NCI-H524 treated with DMSO at 0.1 percent for 48 hours (cell line): ENCODE measurements around the gene USP35.
"Not testable (repeated sequence)": the region's sequence is repeated elsewhere in the genome, so short reads cannot be mapped to it uniquely, and the experiment has no call there.

ENCODE experiments used
- DNase-seq: peaks from one replicate; lab custom pipeline; 2025; lab: John Stamatoyannopoulos, UW

USP35 gene

DNA sequence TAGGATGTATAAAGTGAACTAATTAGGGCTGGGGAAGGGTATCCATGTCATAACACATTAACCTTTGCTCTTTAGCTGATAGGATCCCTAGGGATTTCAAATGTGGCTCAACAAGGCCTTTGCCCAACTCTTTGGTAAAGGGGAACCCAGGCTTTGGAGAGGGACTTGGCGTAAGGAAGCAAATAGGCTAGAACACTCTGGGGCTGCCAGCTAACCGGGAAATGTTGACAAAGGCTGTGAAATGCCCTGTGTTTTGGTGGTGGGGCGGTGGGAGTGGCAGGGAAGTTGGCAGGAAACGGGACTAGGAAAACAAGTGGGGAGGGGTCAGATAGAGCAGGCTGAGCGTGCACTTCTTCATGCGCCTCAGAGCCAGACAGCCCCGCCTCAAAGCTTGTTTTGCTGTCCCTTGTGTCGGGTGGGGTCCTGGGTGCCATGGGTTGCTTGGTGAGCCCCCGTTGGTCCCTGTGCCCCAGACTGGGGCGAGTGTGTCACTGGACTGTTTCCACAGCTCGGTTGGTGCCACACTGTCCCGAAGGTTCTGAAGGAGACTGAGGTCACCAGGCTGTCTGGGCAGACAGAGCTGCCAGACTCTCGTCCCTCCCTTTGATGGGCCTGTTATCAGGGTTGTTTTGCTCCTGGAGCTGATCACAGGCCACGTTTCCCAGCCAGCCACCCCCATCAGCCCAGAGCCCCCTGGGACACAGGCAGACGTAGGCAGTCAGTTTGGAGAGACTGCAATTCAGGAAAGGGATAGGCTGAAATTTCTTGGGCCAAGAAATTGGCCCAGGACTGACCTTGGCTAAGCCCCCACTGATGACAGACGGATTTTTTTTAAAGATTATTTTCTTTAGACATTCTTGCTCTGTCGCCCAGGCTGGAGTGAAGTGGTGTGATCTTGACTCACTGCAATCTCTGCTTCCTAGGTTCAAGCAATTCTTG is 19.9 kb upstream of the USP35 start:
- DNase-seq: no peak

DNA sequence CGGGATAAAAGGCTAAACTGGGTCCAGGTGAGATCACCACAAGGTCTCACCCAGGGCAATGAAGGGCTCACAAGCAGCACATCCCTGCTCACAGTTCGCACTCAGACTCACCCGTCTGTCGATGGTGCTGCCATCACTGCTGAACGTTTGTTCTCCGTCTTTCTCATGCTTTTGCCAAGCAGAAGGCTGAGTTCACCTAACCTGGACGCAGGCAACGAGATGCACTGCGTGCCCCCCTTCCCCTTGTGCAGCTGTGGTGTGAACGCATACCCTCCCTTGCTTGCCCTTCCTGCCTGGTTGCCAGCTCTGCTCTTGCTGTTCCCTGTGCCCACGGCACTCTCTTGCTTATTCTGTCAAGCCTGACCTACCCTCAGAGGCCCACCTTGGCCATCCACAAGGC is 18.3 kb upstream of the USP35 start:
- DNase-seq: no peak

DNA sequence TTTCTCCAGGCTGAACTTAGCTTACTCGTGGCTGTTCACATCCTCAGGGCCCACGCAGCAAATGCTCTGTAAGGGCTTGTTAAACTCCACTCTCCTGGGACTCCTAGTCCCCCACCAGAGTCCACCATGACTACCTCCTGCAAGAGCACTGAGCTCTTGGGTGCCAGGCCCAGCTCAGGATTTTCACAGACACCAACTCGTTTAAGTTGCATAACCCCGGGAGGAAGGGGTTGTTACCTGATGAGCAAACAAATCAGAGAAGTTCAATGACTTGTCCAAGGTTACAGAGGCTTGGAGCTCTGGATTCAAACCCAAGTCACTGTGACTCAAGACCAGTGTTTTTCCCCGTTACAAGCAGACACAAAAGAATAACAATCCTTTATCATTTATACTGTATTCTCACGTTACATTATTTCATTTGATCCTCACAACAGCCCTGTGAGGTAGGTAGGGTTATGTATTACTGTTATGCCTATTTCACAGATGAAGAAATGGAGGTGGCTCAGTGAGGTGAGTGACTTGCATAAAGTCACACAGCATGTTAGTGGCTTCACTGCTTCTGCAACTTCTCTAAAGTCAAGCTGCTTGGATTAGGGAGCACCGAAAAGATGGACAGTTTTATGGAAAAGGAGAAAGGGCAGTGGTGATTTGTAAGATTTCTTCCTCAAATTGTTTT is 17.7 kb upstream of the USP35 start:
- DNase-seq: no peak

DNA sequence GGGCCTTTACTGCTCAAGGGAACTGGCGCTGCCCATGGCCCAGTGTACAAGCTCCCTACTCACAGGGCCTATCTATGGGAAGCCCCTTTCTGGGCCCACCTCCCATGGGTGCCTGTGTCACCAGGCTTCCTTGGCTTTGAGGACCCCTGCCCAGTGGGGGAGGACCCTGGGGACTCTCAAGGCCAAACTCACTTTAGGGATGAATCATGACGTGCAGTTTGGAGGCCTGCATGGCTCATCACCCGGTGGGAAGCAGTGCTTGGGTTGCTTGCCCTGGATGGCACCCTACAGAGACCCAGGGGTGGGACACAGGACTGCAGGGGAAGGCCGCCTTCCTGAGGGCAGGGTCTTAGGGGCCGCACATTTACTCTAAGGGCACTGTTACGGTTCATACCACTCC is 16.8 kb upstream of the USP35 start:
- DNase-seq: no peak

DNA sequence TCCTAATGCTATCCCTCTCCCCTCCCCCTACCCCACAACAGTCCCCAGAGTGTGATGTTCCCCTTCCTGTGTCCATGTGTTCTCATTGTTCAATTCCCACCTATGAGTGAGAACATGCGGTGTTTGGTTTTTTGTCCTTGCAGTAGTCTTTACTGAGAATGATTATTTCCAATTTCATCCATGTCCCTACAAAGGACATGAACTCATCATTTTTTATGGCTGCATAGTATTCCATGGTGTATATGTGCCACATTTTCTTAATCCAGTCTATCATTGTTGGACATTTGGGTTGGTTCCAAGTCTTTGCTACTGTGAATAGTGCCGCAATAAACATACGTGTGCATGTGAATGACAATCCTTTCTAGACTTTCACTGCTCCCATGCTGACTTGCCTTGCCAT is 12.9 kb upstream of the USP35 start:
- DNase-seq: not testable (repeated sequence)

DNA sequence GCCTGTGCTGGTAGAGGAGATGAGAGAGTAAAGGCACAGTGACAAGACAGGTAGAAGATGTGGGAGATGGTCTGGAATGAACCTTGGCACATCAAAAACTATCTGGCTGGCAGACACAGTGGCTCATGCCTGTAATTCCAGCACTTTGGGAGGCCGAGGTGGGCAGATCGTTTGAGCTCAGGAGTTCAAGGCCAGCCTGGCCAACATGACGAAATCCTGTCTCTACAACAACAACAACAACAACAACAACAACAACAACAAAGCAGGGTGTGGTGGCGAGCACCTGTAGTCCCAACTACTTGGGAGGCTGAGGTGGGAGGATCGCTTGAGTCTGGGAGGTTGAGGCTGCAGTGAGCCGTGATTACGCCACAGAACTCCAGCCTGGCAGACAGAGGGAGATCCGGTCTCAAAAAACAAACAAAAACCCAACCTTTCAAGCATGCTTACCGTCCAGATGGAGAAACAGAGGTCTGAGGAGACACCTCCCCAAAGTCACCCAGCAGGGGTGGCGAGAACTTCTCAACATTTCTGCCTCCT is 12.0 kb upstream of the USP35 start:
- DNase-seq: no peak

DNA sequence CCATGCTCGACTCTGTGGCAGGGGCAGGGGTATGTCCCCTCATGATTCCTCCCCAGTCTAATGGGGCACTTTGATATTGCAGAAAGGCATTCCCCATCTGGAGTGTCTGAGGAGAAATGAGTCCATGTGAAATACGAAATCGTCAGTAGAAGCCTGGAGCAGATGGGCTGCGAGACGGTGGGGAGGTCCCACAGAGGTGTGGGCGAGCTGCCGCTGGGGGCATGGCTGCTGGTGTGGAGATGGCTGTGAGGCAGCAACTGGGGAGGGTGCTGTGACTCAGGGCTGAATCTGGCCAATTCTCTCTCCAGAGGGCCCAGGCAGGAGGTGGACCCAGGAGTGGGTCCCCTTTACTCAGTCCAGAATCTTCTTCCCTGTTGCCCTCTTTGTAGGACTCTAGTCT is 11.5 kb upstream of the USP35 start:
- no peak for DNase-seq

DNA sequence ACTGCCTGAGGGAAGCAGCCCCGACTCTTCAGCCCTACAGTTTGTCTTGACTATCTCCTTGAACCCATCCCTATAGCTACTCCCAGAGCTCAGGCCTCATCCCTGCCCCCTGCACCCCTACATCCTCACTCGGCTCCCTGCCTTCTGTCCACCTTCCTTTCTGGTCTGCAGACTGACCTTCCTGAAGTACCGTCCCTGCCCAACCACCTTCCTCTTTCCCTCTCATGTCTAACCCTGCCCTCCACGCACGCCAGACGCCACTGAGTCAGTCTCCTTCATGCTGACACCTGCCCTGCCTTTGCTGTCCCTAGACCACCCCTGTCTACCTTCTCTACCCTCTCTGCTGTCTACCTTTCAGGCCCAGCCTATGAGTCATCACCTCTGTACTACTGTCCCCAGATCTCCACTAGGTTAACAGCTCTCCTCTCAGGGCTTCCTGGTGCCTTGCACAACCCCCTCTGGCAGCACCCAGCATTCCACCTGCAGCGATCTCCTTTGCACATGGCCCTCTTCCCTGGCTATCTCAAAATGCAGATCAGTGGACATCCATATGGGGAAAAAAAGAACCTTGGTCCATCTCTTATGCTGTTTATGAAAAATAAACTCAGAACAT is 9.2 kb upstream of the USP35 start:
- no peak for DNase-seq

DNA sequence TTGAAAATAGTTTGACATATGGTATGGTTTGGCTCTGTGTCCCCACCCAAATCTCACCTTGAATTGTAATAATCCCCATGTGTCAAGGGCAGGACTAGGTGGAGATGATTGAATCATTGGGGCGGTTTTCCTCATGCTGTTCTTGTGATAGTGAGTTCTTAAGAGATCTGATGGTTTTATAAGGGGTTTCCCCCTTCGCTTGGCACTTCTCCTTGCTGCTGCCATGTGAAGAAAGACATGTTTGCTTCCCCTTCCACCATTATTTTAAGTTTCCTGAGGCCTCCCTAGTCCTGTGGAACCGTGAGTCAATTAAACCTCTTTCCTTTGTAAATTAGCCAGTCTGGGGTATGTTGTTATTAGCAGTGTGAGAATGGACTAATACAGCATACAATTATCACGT is 8.0 kb upstream of the USP35 start:
- DNase-seq: no peak

DNA sequence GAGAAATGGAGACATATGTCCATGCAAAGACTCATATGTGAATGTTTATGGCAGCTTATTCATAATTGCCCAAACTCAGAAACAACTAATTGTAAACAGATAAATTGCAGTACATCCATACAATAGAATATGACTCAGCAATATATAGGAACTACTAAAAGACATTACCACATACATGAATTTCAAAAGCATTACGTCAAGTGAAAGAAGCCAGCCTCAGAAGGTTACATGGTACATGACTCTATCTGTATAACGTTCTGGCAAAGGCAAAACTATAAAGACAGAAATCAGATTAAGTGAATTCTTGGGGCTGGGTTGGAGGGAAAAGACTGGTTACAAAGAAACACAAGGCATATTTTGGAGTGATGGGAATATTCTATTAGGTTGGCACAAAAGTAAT is 7.5 kb upstream of the USP35 start:
- DNase-seq: no peak

DNA sequence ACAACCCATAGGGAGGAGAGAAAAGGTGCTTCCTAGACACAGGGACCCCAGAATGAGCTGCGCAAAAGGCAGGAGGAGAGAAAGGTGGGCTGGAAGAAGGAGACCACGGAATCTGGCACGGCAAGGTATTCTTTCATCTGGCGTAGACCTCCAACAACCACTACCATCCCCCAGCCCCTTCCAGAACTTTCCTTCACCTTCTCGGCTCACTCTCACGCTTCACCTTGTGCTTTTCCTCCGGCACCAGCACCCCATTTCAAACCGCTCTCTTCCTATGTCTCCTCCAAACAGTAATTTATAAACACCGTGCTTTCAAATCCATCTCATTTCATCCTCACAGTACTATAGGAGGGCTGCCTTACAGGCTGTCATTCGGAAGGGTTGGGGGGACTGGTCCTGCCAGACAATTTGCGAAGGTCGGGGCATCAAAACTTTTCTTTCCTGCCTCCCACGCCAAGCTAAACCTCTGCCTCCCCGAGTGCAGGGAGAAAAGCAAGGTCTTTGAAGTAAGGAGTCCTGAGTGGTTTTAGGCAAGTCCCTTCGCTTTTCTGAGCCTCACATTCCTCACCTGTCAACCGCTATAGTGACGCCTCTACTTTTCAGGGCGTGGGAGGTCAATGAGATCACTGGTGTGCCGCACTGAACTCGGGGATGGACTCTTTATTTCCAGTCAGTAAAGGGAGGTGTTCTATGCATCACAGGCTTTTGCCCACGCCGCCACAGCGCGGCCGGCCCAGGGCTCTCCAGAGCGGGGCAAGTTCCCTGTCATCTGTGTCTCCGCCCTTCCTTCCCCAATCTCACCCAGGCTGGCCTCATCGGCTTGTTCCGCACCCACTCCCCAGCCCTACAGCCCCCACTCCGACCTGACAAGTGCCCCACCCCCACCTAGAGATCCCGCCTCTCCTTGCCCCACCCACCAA is 1.1 kb upstream of the USP35 start:
- DNase-seq: no peak

DNA sequence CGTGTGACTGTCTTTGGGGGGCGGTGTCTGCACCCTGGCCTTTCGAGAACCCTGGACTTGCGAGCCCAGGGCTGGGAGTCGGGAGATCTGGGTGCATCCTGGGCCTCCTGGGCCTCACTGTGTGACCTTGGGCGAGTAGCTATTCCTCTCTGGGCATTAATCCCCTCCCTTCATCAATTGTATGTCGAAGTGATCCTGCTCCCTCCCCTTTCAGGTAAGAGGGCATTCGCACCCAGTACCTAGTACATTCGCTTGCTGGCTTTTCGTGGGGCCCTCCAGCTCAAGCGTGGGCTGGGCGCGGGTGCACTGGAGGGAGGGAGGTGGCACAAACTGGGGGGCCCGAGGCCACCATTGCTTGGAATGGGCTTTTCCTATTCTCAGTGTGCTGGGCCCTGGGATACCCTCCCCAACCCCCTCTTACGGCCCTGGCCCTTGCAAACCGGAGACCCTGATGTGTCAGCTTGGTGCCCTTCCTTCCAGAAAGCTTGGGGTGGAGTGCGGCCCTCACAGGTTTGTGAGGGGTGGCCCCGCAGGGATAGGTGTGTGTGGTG is 530 bp downstream of the USP35 start:
- no peak for DNase-seq

DNA sequence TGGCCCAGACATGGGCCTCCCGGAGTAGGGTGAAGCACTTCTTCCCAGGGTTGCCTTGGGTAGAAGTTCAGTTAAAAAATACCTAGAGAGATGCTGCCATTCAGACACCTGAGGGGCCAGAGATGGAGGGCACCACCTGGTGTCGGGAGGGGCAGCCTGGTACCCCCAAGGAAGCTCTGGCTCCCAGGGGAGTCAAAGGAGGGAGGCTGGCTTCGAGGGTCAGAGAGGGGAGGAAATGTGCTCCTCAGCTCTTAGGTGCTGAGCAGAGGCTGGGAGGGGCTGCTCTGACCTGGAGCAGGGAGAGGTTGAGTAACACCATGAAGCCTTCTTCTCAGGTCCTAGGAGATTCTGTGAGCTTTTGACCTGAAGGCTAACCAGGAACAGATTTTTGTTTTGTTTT is 1.1 kb downstream of the USP35 start:
- no peak for DNase-seq

DNA sequence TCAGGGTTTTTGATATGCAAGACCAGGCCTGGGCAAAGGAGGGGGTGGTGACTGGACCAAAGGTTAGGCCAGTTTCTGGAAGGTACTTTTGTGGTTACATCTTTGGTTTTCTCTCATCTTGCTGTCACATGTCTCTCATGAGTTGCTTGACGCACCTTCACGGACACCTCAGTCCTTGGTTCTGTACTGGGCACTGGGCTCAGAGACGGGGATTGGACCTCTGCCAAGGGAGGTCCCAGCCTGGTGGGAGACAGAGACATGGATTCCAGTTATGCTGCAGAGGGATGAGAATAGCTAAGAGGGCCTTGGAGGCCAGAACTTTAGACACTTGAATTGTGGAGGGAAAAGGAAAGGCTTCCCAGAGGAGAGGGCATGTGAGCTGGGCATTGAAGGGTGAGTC is 1.7 kb downstream of the USP35 start:
- no peak for DNase-seq

DNA sequence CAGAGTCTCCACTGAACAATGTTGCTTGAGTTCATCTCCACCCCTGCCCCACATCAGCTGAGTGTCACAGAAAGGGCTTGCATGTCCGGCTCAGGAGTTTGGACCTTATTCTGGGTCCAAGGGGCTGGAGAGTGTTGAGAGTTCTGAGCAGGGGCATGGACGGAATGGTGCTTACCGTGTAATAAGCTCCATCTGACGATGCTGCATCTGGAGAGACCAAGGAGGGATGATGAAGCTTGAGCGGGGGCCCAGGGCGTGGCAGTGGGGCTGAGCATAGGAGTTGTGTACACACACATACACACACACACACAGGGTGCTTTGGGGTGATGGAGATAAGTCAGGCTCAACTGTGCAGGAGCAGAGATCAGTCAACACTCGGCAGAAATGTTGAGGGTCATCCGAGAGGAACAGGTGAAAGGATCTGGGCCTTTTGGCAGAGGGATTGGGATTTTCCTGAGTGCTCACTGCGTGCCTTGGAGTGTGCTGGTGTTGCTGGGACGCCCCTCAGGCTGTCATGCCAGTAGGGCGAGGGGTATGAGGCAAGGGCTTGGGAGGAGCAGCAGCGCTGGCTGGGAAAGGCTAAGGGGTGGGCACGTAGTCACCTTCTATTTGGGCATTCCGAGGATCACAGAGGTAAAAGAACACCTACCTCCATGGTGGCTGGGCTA is 2.3 kb downstream of the USP35 start:
- no peak for DNase-seq

DNA sequence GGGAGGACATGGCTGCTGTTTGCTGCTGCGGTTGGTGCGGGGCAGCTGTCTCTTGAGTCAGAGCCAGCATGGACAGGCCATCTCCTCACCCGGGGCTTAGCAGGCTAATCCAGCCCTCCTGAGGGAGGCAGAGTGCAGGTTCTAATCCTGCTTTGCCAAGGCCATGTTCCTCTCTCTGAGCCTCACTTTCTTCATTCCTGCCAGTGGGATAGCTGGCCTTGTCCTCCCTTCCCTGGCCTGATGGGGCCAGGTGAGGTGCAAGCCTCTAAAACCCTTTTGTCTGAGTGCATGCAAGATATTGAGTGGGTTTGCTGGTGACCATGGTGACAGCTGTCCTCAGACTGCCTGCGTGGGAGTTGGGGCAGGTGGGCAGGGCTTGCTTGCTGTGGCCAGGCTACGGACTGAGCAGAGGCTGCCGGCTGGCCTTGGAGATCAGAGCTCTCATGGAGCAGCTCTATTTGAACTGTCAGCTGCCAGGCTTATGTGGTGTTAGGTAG is 3.6 kb downstream of the USP35 start:
- DNase-seq: no peak

DNA sequence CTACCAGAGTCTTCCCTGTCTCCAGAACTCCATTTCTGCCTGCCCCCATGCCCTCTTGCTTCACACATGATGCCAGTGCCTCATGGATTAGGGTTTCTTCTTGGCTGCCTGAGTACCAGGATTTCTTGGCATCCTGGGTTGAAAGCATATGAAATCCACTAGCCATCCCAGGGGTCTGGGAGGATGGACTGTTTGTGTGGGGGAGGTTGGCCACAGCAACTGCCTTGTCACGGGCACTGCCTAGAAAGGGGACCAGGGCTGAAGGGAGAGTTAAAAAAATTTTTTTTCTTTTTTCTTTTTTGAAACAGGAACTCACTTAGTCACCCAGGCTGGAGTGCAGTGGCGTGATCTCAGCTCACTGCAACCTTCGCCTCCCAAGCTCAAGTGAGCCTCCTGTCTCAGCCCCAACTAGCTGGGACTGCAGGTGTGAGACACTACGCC is 4.2 kb downstream of the USP35 start:
- no peak for DNase-seq

DNA sequence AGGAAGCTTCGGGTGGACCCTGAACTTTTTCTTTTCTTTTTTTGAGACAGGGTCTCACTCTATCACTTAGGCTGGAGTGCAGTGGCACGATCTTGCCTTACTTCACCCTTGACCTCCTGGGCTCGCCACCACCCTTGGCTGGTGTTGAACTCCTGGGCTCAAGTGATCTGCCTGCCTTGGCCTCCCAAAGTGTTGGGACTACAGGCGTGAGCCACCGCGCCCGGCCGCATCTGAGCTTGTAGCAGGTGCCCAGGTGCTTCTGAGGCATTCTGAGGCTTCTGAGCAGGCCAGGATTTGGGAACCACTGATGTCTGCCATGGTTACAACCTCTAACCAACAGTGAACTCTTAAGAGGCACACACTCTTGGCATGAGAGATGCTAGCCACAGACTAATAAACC is 5.1 kb downstream of the USP35 start:
- DNase-seq: no peak

DNA sequence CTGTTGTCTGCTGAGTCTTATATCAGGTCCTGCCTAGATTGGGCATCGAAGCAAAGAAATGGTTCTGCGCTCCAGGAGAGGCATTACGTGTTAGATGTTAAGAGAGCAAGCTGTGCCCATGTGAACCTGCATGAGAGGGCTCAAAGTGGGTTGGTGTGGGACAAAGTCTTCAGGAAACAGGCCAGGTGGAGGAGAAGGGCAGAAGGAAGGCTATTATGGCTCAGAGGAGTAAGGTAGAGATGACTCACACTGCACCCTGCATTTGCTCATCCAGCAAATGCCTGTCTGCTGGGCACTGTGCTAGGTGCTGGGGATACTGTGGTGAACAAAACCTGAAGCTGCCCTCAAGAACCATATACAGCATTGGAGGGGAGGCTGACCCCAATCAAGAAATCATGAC is 5.8 kb downstream of the USP35 start:
- DNase-seq: no peak

DNA sequence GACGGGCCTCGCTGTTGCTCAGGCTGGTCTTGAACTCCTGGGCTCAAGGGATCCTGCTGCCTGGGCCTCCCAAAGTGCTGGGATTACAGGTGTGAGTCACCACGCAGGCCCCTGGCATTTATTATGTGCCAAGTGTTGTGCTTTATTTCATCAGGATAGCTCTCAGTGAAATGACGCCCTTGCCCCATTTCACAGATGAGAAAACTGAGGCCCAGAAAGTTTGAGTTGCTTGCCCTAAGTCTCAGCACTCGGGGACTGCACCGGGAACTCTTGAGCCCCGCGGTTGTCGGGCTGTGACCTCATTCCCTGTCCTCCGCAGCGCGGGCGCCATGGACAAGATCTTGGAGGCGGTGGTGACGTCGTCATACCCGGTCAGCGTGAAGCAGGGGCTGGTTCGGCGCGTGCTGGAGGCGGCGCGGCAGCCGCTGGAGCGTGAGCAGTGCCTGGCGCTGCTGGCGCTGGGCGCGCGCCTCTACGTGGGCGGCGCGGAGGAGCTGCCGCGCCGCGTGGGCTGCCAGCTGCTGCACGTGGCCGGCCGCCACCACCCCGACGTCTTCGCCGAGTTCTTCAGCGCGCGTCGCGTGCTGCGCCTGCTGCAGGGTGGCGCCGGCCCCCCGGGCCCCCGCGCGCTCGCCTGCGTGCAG is 7.3 kb downstream of the USP35 start:
- DNase-seq: no peak
